ENCODE measurements around the gene ELMO1.

The ELMO1 gene

GRCh38 chr7:36863901-36864701, 584.6 kb downstream of the ELMO1 start:
- no peak for DNase-seq (ENCODE audit: low read depth in 2 of 3, low spot score in 1 of 3)

- DNase-seq (ENCODE audit: low read depth in 2 of 3, low spot score in 1 of 3): no peak
These were observed 585.8 kb downstream of the ELMO1 start for GRCh38 chr7:36862771-36863261.

- no peak for DNase-seq (ENCODE audit: low read depth in 2 of 3, low spot score in 1 of 3)
These were observed 587.0 kb downstream of the ELMO1 start for GRCh38 chr7:36861656-36862055.

GRCh38 chr7:36860681-36861080, 588.0 kb downstream of the ELMO1 start:
- DNase-seq (ENCODE audit: low read depth in 2 of 3, low spot score in 1 of 3): no peak

- DNase-seq (ENCODE audit: low read depth in 2 of 3, low spot score in 1 of 3): no peak
These were observed 593.3 kb downstream of the ELMO1 start for GRCh38 chr7:36855330-36855729.

GRCh38 chr7:36854652-36855051, 594.0 kb downstream of the ELMO1 start:
- DNase-seq (ENCODE audit: low read depth in 2 of 3, low spot score in 1 of 3): no peak

GRCh38 chr7:36852931-36853330, 595.7 kb downstream of the ELMO1 start:
- no peak for DNase-seq (ENCODE audit: low read depth in 2 of 3, low spot score in 1 of 3)

- DNase-seq (ENCODE audit: low read depth in 2 of 3, low spot score in 1 of 3): peak; percentile 5 to 18 (median 11)
These were observed 596.6 kb downstream of the ELMO1 start for GRCh38 chr7:36852017-36852416.

- no peak for DNase-seq (ENCODE audit: low read depth in 2 of 3, low spot score in 1 of 3)
These were observed 597.3 kb downstream of the ELMO1 start for GRCh38 chr7:36851382-36851781.

- no peak for DNase-seq (ENCODE audit: low read depth in 2 of 3, low spot score in 1 of 3)
These were observed 600.7 kb downstream of the ELMO1 start for GRCh38 chr7:36847946-36848345.

GRCh38 chr7:36844374-36844773, 604.3 kb downstream of the ELMO1 start:
- DNase-seq (ENCODE audit: low read depth in 2 of 3, low spot score in 1 of 3): no peak

- no peak for DNase-seq (ENCODE audit: low read depth in 2 of 3, low spot score in 1 of 3)
These were observed 607.8 kb downstream of the ELMO1 start for GRCh38 chr7:36840904-36841303.

- no peak for DNase-seq (ENCODE audit: low read depth in 2 of 3, low spot score in 1 of 3)
These were observed 609.9 kb downstream of the ELMO1 start for GRCh38 chr7:36838616-36839225.

- no peak for DNase-seq (ENCODE audit: low read depth in 2 of 3, low spot score in 1 of 3)
These were observed 617.6 kb downstream of the ELMO1 start for GRCh38 chr7:36831049-36831448.

- no peak for DNase-seq (ENCODE audit: low read depth in 2 of 3, low spot score in 1 of 3)
These were observed 620.6 kb downstream of the ELMO1 start for GRCh38 chr7:36827726-36828703.

GRCh38 chr7:36825501-36825900, 623.2 kb downstream of the ELMO1 start:
- DNase-seq (ENCODE audit: low read depth in 2 of 3, low spot score in 1 of 3): no peak

GRCh38 chr7:36823353-36823752, 625.3 kb downstream of the ELMO1 start:
- no peak for DNase-seq (ENCODE audit: low read depth in 2 of 3, low spot score in 1 of 3)

GRCh38 chr7:36821617-36822016, 627.0 kb downstream of the ELMO1 start:
- no peak for DNase-seq (ENCODE audit: low read depth in 2 of 3, low spot score in 1 of 3)

- DNase-seq (ENCODE audit: low read depth in 2 of 3, low spot score in 1 of 3): no peak
These were observed 628.0 kb downstream of the ELMO1 start for GRCh38 chr7:36820527-36821170.

- DNase-seq (ENCODE audit: low read depth in 2 of 3, low spot score in 1 of 3): no peak
These were observed 629.0 kb downstream of the ELMO1 start for GRCh38 chr7:36819639-36820038.

- DNase-seq (ENCODE audit: low read depth in 2 of 3, low spot score in 1 of 3): no peak
These were observed 634.4 kb downstream of the ELMO1 start for GRCh38 chr7:36814311-36814710.
